Liver (tissue), 9 donors: ENCODE data around the gene NADK. TPM values are rescaled to one million over a fixed set of nuclear protein-coding genes. Genes with fewer than 3 reads are reported as not detected.

ENCODE experiments used
- DNase-seq: peaks from one replicate; pipeline ENCODE4 v3.0.0-alpha.2; 2017; ENCODE audit warnings: low spot score
- H3K27ac ChIP-seq, 2 donors: one replicate each; pipeline ENCODE4 v1.7.0; 2013; ENCODE audit warnings: inconsistent platforms in 2 of 2, low read length in 2 of 2, control low read depth in 1 of 2, low read depth in 1 of 2, mild to moderate bottlenecking in 1 of 2
- H3K27me3 ChIP-seq, 4 donors: one replicate each; pipeline versions ENCODE4 v1.6.1 to v1.7.0; 2013; ENCODE audit warnings: low read length in 3 of 4, inconsistent platforms in 1 of 4, mild to moderate bottlenecking in 1 of 4, moderate library complexity in 1 of 4; ENCODE audit not compliant: control insufficient read depth in 4 of 4, insufficient read depth in 4 of 4
- H3K36me3 ChIP-seq, 4 donors: one replicate each; pipeline versions ENCODE4 v1.6.1 to v1.7.0; 2013; ENCODE audit warnings: low read length in 3 of 4, mild to moderate bottlenecking in 3 of 4, low read depth in 1 of 4, moderate library complexity in 1 of 4; ENCODE audit not compliant: control insufficient read depth in 4 of 4, insufficient read depth in 3 of 4
- H3K4me1 ChIP-seq, 4 donors: one replicate each; pipeline versions ENCODE4 v1.6.1 to v1.7.0; 2013; ENCODE audit warnings: low read length in 3 of 4, mild to moderate bottlenecking in 3 of 4, moderate library complexity in 1 of 4; ENCODE audit not compliant: control insufficient read depth in 4 of 4, insufficient read depth in 4 of 4
- H3K4me3 ChIP-seq, 3 donors: one replicate each; pipeline versions ENCODE4 v1.6.1 to v1.7.0; 2013; ENCODE audit warnings: low read length in 3 of 3, control low read depth in 1 of 3, low read depth in 1 of 3, mild to moderate bottlenecking in 1 of 3
- H3K9ac ChIP-seq, 2 donors: one replicate each; pipeline ENCODE4 v1.7.0; 2013; ENCODE audit warnings: low read length in 2 of 2, mild to moderate bottlenecking in 2 of 2, moderate library complexity in 2 of 2, control low read depth in 1 of 2, low read depth in 1 of 2
- H3K9me3 ChIP-seq, 4 donors: one replicate each; pipeline versions ENCODE4 v1.6.1 to v1.7.0; 2013; ENCODE audit warnings: low read length in 3 of 4; ENCODE audit not compliant: control insufficient read depth in 4 of 4
- EGR1 ChIP-seq, 2 donors: IDR thresholded peaks; 2 replicates each; pipeline ENCODE4 v1.6.1; 2016 to 2018; ENCODE audit warnings: antibody characterized with exemption in 2 of 2, low read depth in 2 of 2
- FOXA1 ChIP-seq: IDR thresholded peaks from 2 replicates; pipeline ENCODE4 v1.6.1; 2016; ENCODE audit warnings: antibody characterized with exemption
- FOXA2 ChIP-seq: IDR thresholded peaks from 2 replicates; pipeline ENCODE4 v1.6.1; 2016; ENCODE audit warnings: antibody characterized with exemption
- GABPA ChIP-seq, 2 donors: IDR thresholded peaks in 1 of 2; conservative IDR thresholded peaks in 1 of 2; 2 replicates each; pipeline ENCODE4 v1.6.1; 2016; ENCODE audit warnings: antibody characterized with exemption in 2 of 2, mild to moderate bottlenecking in 1 of 2, moderate library complexity in 1 of 2
- HNF4A ChIP-seq, 2 donors: conservative IDR thresholded peaks; 2 replicates each; pipeline ENCODE4 v1.6.1; 2016; ENCODE audit warnings: antibody characterized with exemption in 2 of 2, mild to moderate bottlenecking in 2 of 2
- HNF4G ChIP-seq: IDR thresholded peaks from 2 replicates; pipeline ENCODE4 v1.6.1; 2016; ENCODE audit warnings: antibody characterized with exemption
- JUND ChIP-seq, 2 donors: IDR thresholded peaks; 2 replicates each; pipeline ENCODE4 v1.6.1; 2016; ENCODE audit warnings: antibody characterized with exemption in 2 of 2
- NR2F2 ChIP-seq: IDR thresholded peaks from 2 replicates; pipeline ENCODE4 v1.6.1; 2016; ENCODE audit warnings: antibody characterized with exemption
- RAD21 ChIP-seq, 2 donors: IDR thresholded peaks; 2 replicates each; pipeline ENCODE4 v1.6.1; 2016; ENCODE audit warnings: antibody characterized with exemption in 2 of 2, mild to moderate bottlenecking in 2 of 2
- RXRA ChIP-seq, 2 donors: IDR thresholded peaks; 2 replicates each; pipeline ENCODE4 v1.6.1; 2017 to 2018; ENCODE audit warnings: antibody characterized with exemption in 2 of 2, mild to moderate bottlenecking in 1 of 2
- SP1 ChIP-seq: IDR thresholded peaks from 2 replicates; pipeline ENCODE4 v1.6.1; 2018; ENCODE audit warnings: antibody characterized with exemption, mild to moderate bottlenecking
- TAF1 ChIP-seq: conservative IDR thresholded peaks from 2 replicates; pipeline ENCODE4 v1.6.1; 2016; ENCODE audit warnings: antibody characterized with exemption, mild to moderate bottlenecking
- YY1 ChIP-seq: IDR thresholded peaks from 2 replicates; pipeline ENCODE4 v1.6.1; 2016; ENCODE audit warnings: antibody characterized with exemption, mild to moderate bottlenecking
- WGBS: extraction: QIAGEN DNeasy Blood & Tissue Kit; methylation state at CpG from one replicate; pipeline ENCODE4 v1.1.7; 2013; 5-methylcytosine and 5-hydroxymethylcytosine counted together
- polyA plus RNA-seq, 2 donors: library from polyadenylated mRNA; stranded (reverse) in 1 of 2; unstranded in 1 of 2; fragments of 200-250 nt in 1 of 2; fragments of >200 nt in 1 of 2; fragmentation: Nextera tagmentation in 1 of 2; extraction: Ambion mirVana in 1 of 2; gene quantifications; one replicate each; pipeline versions ENCODE4 v1.2.1 to v1.2.3, GENCODE V29; 2013 to 2015
- total RNA-seq, 2 donors: library from RNA; depleted of rRNA; stranded (reverse); fragments of >200 nt; gene quantifications; one replicate each; pipeline ENCODE4 v1.2.3, GENCODE V29; 2014
- TF ChIP-seq, protein P1 (sequence below): IDR thresholded peaks from 2 replicates; pipeline ENCODE4 v1.6.1; 2016; ENCODE audit warnings: antibody characterized with exemption
- TF ChIP-seq, protein P2 (sequence below): fragments of 150-350 bp; IDR thresholded peaks from 2 replicates; pipeline ENCODE4 v1.5.1; 2017; ENCODE audit warnings: improper control_type of control experiment, low read depth, low read length; ENCODE audit not compliant: missing input control
- TF ChIP-seq, protein P3 (sequence below): IDR thresholded peaks from 2 replicates; pipeline ENCODE4 v1.6.1; 2016; ENCODE audit warnings: antibody characterized with exemption
- TF ChIP-seq, protein P4 (sequence below): IDR thresholded peaks from 2 replicates; pipeline ENCODE4 v1.6.1; 2016; ENCODE audit warnings: antibody characterized with exemption
- TF ChIP-seq, protein P5 (sequence below): IDR thresholded peaks from 2 replicates; pipeline ENCODE4 v1.6.1; 2016; ENCODE audit warnings: antibody characterized with exemption, mild to moderate bottlenecking
- donor health status: healthy.
- donor health status: healthy.
- donor health status: healthy.
- donor health status: healthy.
- donor health status: healthy.

NADK gene
- total and polyA plus RNA-seq, 4 donors, result 39.2 to 105 (median 83.6) TPM

DNA sequence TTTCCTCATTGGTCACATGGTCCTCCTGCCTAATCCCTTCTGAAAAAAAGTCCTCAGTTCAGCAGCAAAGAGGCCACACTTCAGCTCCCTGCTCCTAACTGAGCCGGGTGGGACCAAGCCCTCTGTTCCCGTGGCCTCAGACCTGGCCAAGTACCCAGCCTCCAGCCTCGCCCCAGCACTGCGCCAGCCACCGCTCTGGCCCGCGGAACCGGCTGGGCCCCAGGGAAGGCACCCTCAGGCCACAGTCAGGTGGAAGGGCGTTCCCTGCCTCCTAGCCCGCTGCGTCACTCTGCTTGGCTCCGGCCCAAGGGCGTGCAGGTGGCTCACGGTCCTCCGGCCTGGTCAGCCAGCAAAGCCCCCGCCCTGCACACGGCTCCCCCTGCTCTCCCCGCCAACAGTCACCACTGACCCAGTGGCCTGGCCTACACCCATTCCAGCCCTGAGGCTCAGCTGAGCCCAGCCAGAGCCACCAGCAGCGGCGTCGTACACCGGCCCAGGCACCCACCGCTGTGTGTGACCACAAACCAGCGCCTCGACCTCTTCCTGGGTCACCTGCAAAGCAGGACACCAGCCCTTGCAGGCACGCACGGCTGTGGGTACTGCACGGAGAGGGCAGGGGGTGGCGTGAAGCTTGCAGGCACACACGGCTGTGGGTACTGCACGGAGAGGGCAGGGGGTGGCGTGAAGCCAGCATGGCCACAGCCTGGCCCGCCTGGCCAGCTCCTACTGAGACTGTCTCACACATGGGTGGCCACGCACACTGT is 19.4 kb downstream of the NADK start (continued):
- TF ChIP-seq FOXA2 (no peak), TAF1 (no peak)
- TF ChIP-seq, protein P1, sequence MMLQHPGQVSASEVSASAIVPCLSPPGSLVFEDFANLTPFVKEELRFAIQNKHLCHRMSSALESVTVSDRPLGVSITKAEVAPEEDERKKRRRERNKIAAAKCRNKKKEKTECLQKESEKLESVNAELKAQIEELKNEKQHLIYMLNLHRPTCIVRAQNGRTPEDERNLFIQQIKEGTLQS, result no peak

DNA sequence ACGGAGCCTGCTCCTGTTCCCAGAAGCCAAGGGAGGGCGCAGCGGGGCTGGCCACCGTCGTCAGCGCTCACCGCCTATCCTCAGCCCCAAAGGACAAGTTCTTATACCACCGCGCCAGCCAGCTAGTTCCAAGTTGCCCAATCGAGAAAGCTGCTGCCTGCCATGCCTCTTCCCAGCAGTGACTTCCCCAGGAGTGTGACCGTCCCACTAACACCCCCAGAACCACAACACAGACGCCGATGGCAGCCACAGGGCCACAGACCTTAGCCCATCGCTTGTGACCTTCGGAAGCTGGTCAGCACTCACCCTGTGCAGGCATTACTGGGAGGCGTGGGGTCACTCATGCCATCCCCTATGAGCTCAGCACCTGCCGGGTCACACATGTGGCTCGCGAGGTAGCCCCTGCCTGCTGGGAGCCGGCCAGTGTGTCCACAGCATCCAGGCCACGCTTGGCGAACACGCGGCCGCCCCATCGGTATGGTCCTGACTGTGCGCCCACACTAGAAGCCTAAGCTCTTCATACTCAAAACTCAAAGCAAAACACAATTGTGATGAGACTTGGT is 20.1 kb downstream of the NADK start:
- H3K9me3 ChIP-seq, result no peaks in the 10 kb centered on the region
- peaks cover 16 to 48% (median 34%) of the 10 kb centered on the region in 4 donors for H3K4me1 ChIP-seq
- peak overlapping the region in 2 of 3 donors; percentile 26 to 61 for H3K4me3 ChIP-seq
- WGBS, result 43% methylated on average over 27 of the region's 27 CpGs
- no peaks in the 10 kb centered on the region for H3K27me3 ChIP-seq
- H3K27ac ChIP-seq, result peak overlapping the region; percentile 88 to 89
- peak overlapping the region; percentile 66 to 74 for H3K9ac ChIP-seq
- no peak for DNase-seq
- TF ChIP-seq RAD21 (IDR thresholded peaks at IDR 0.05) (peak; percentile 64 to 69), NR2F2 (peak; percentile 46), SP1 (peak; percentile 94), FOXA2 (no peak), TAF1 (peak; percentile 43), FOXA1 (peak; percentile 29), YY1 (peak; percentile 78), GABPA (IDR thresholded peaks at IDR 0.05 in 1 of 2, conservative IDR thresholded peaks at IDR 0.05 in 1 of 2) (peak in 1 of 2 donors; percentile 43), JUND (IDR thresholded peaks at IDR 0.05) (peak in 1 of 2 donors; percentile 8), HNF4A (conservative IDR thresholded peaks at IDR 0.05) (peak; percentile 57 to 73), HNF4G (no peak), RXRA (IDR thresholded peaks at IDR 0.05) (peak; percentile 83 to 94), EGR1 (IDR thresholded peaks at IDR 0.05; ENCODE audit: low read depth in 2 of 2) (peak; percentile 43 to 72)
- TF ChIP-seq, protein P2, sequence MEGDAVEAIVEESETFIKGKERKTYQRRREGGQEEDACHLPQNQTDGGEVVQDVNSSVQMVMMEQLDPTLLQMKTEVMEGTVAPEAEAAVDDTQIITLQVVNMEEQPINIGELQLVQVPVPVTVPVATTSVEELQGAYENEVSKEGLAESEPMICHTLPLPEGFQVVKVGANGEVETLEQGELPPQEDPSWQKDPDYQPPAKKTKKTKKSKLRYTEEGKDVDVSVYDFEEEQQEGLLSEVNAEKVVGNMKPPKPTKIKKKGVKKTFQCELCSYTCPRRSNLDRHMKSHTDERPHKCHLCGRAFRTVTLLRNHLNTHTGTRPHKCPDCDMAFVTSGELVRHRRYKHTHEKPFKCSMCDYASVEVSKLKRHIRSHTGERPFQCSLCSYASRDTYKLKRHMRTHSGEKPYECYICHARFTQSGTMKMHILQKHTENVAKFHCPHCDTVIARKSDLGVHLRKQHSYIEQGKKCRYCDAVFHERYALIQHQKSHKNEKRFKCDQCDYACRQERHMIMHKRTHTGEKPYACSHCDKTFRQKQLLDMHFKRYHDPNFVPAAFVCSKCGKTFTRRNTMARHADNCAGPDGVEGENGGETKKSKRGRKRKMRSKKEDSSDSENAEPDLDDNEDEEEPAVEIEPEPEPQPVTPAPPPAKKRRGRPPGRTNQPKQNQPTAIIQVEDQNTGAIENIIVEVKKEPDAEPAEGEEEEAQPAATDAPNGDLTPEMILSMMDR, result no peak
- TF ChIP-seq, protein P3, sequence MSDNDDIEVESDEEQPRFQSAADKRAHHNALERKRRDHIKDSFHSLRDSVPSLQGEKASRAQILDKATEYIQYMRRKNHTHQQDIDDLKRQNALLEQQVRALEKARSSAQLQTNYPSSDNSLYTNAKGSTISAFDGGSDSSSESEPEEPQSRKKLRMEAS, result peak; percentile 89
- TF ChIP-seq, protein P4, sequence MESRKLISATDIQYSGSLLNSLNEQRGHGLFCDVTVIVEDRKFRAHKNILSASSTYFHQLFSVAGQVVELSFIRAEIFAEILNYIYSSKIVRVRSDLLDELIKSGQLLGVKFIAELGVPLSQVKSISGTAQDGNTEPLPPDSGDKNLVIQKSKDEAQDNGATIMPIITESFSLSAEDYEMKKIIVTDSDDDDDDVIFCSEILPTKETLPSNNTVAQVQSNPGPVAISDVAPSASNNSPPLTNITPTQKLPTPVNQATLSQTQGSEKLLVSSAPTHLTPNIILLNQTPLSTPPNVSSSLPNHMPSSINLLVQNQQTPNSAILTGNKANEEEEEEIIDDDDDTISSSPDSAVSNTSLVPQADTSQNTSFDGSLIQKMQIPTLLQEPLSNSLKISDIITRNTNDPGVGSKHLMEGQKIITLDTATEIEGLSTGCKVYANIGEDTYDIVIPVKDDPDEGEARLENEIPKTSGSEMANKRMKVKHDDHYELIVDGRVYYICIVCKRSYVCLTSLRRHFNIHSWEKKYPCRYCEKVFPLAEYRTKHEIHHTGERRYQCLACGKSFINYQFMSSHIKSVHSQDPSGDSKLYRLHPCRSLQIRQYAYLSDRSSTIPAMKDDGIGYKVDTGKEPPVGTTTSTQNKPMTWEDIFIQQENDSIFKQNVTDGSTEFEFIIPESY, result no peak
- TF ChIP-seq, protein P1, result no peak
- TF ChIP-seq, protein P5, sequence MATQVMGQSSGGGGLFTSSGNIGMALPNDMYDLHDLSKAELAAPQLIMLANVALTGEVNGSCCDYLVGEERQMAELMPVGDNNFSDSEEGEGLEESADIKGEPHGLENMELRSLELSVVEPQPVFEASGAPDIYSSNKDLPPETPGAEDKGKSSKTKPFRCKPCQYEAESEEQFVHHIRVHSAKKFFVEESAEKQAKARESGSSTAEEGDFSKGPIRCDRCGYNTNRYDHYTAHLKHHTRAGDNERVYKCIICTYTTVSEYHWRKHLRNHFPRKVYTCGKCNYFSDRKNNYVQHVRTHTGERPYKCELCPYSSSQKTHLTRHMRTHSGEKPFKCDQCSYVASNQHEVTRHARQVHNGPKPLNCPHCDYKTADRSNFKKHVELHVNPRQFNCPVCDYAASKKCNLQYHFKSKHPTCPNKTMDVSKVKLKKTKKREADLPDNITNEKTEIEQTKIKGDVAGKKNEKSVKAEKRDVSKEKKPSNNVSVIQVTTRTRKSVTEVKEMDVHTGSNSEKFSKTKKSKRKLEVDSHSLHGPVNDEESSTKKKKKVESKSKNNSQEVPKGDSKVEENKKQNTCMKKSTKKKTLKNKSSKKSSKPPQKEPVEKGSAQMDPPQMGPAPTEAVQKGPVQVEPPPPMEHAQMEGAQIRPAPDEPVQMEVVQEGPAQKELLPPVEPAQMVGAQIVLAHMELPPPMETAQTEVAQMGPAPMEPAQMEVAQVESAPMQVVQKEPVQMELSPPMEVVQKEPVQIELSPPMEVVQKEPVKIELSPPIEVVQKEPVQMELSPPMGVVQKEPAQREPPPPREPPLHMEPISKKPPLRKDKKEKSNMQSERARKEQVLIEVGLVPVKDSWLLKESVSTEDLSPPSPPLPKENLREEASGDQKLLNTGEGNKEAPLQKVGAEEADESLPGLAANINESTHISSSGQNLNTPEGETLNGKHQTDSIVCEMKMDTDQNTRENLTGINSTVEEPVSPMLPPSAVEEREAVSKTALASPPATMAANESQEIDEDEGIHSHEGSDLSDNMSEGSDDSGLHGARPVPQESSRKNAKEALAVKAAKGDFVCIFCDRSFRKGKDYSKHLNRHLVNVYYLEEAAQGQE, result no peak
- peaks cover 12 to 36% (median 20%) of the 10 kb centered on the region in 4 donors for H3K36me3 ChIP-seq
